Esophagus squamous epithelium (tissue), 4 donors: Measurements from ENCODE around the gene CA14.

Source experiments
- POLR2A ChIP-seq, 4 donors: fragments of 450-650 bp; IDR thresholded peaks; one replicate each; pipeline ENCODE4 v1.6.1; 2017; ENCODE audit warnings: antibody characterized with exemption in 4 of 4, mild to moderate bottlenecking in 4 of 4, moderate library complexity in 3 of 4
- TF ChIP-seq, protein P1 (sequence below), 6 experiments: fragments of 450-650 bp in 4 of 6; fragments of 200-600 bp in 2 of 6; sonication (generic) in 2 of 6; IDR thresholded peaks; one replicate each; pipeline ENCODE4 v1.5.1; 2016 to 2019; ENCODE audit warnings: antibody characterized with exemption in 6 of 6, mild to moderate bottlenecking in 4 of 6, moderate library complexity in 4 of 6

DNA sequence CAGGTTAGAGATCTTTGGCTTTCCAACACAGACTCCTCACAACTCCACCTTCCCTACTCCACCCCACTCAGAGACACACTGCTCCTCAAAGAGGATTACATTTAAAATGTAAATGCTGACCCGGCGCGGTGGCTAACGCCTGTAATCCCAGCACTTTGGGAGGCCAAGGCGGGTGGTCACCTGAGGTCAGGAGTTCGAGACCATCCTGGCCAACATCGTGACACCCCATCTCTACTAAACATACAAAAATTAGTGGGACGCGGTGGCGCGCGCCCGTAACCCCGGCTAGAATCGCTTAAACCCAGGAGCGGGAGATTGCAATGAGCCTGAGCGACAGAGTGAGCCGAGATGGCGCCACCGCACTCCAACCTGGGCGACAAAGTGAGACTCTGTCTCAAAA, 19.8 kb upstream of the CA14 start:
- TF ChIP-seq, protein P1, sequence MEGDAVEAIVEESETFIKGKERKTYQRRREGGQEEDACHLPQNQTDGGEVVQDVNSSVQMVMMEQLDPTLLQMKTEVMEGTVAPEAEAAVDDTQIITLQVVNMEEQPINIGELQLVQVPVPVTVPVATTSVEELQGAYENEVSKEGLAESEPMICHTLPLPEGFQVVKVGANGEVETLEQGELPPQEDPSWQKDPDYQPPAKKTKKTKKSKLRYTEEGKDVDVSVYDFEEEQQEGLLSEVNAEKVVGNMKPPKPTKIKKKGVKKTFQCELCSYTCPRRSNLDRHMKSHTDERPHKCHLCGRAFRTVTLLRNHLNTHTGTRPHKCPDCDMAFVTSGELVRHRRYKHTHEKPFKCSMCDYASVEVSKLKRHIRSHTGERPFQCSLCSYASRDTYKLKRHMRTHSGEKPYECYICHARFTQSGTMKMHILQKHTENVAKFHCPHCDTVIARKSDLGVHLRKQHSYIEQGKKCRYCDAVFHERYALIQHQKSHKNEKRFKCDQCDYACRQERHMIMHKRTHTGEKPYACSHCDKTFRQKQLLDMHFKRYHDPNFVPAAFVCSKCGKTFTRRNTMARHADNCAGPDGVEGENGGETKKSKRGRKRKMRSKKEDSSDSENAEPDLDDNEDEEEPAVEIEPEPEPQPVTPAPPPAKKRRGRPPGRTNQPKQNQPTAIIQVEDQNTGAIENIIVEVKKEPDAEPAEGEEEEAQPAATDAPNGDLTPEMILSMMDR (IDR thresholded peaks at IDR 0.05) = no peak
- TF ChIP-seq POLR2A (IDR thresholded peaks at IDR 0.05) = no peak
